Muscle layer of duodenum (tissue), 2 donors: ENCODE data around the gene IL37.
"Not testable (repeated sequence)": the region's sequence is repeated elsewhere in the genome, so short reads cannot be mapped to it uniquely, and the experiment has no call there.

Experiments used
- H3K27ac ChIP-seq: one replicate; pipeline ENCODE4 v1.7.0; 2013; ENCODE audit warnings: mild to moderate bottlenecking, low read length
- H3K27me3 ChIP-seq: one replicate; pipeline ENCODE4 v1.7.0; 2013; ENCODE audit warnings: low read depth, mild to moderate bottlenecking, control low read depth, low read length
- H3K36me3 ChIP-seq, 2 donors: one replicate each; pipeline ENCODE4 v1.7.0; 2013; ENCODE audit warnings: low read length in 2 of 2, control low read depth in 1 of 2, mild to moderate bottlenecking in 1 of 2; ENCODE audit not compliant: insufficient read depth in 2 of 2, control insufficient read depth in 1 of 2
- H3K4me1 ChIP-seq, 2 donors: one replicate each; pipeline ENCODE4 v1.7.0; 2013; ENCODE audit warnings: low read length in 2 of 2, mild to moderate bottlenecking in 2 of 2, control low read depth in 1 of 2, moderate library complexity in 1 of 2; ENCODE audit not compliant: insufficient read depth in 2 of 2, control insufficient read depth in 1 of 2
- H3K4me3 ChIP-seq, 2 donors: one replicate each; pipeline ENCODE4 v1.7.0; 2013; ENCODE audit warnings: low read length in 2 of 2, low read depth in 1 of 2, mild to moderate bottlenecking in 1 of 2
- H3K9me3 ChIP-seq, 2 donors: one replicate each; pipeline ENCODE4 v1.7.0; 2013; ENCODE audit warnings: low read length in 2 of 2, control low read depth in 1 of 2, mild to moderate bottlenecking in 1 of 2; ENCODE audit not compliant: control insufficient read depth in 1 of 2
- donor health status: healthy.

IL37 gene

DNA sequence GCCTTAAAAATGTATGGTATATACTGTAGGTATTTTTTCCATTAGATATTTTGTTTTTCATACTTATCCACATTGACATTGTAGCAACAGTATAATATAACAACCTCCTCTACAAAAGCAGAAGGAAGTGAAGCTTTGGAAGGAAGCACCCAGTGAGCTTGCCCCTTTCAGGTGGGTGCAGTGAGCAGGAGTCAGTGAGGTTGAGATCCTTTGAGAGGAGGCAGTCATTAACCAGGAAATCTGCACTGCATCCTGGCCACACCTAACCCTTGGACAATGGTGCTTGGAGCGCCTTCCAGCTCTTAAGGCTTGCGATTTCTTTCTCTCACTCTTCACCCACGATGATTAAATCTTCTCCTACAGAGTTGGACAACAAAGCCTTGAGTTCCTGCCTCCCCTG lies 13.9 kb downstream of the IL37 start:
- H3K4me3 ChIP-seq: no peak overlapping the region
- no peaks in the 10 kb centered on the region for H3K27me3 ChIP-seq
- no peak overlapping the region for H3K27ac ChIP-seq
- H3K9me3 ChIP-seq: no peaks in the 10 kb centered on the region
- H3K4me1 ChIP-seq: no peaks in the 10 kb centered on the region
- no peaks in the 10 kb centered on the region for H3K36me3 ChIP-seq

DNA sequence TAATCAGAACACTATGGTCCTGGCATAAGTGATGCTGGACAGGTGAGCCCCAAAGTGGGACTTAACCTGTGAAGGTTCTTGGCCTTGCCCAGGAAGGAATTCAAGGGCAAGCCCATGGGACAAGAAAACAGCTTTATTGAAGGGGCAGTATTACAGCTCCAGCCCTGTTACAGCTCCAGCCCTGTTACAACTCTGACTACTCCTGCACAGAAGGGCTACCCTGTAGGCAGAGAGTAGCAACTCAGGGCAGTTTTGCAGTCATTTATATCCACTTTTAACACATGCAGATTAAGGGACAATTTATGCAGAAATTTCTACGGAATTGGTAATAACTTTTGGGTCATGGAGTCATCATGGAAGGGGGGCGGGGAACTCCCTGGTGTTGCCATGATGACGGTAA lies 15.7 kb downstream of the IL37 start:
- H3K36me3 ChIP-seq: no peaks in the 10 kb centered on the region
- H3K4me3 ChIP-seq: no peak overlapping the region
- no peaks in the 10 kb centered on the region for H3K9me3 ChIP-seq
- H3K4me1 ChIP-seq: no peaks in the 10 kb centered on the region
- no peak overlapping the region for H3K27ac ChIP-seq
- H3K27me3 ChIP-seq: no peaks in the 10 kb centered on the region

DNA sequence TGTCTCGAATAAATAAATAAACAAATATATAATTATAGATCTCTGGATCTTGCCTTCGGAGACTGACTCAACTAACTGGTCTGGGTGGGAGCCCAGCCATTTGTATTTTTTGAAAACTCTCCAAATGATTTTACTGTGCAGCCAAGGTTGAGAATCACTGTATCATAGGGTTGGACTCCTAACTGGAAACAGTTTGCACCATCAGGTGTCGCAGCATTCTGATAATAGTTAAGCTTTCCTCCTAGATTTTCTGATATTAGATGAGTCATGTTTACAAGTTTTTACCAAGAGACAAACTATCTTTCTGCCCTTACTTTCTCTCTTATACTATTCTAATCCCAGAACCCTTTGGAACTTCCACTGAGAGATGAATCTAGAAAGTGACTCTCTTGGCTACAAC lies 16.8 kb downstream of the IL37 start:
- Histone ChIP-seq H3K27ac (no peak overlapping the region), H3K27me3 (no peaks in the 10 kb centered on the region), H3K4me1 (no peaks in the 10 kb centered on the region)

DNA sequence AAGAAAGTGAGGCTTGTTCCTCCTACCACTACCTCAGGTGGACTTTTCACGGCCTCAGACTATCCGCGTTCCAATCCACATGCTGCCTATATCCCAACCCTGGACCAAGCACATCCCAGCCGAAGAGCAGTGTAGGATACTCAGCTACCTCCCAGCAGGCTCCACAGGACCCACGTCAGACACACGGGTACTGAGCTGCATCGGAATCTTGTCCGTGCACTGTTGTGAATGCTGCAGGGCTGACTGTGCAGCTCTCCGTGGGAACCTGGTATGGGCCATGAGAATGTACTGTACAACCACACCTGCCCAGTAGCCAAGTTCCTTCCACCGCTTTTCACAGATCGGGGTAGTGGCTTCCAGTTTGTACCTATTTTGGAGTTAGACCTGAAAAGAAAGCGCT lies 22.3 kb downstream of the IL37 start:
- H3K4me1 ChIP-seq: no peaks in the 10 kb centered on the region
- H3K36me3 ChIP-seq: no peaks in the 10 kb centered on the region
- no peak overlapping the region for H3K4me3 ChIP-seq
- no peaks in the 10 kb centered on the region for H3K9me3 ChIP-seq
- no peaks in the 10 kb centered on the region for H3K27me3 ChIP-seq
- no peak overlapping the region for H3K27ac ChIP-seq

More for the DNA sequence above, 16.8 kb downstream of the IL37 start:
- Histone ChIP-seq H3K9me3 (no peaks in the 10 kb centered on the region), H3K36me3 (no peaks in the 10 kb centered on the region), H3K4me3 (no peak overlapping the region)

DNA sequence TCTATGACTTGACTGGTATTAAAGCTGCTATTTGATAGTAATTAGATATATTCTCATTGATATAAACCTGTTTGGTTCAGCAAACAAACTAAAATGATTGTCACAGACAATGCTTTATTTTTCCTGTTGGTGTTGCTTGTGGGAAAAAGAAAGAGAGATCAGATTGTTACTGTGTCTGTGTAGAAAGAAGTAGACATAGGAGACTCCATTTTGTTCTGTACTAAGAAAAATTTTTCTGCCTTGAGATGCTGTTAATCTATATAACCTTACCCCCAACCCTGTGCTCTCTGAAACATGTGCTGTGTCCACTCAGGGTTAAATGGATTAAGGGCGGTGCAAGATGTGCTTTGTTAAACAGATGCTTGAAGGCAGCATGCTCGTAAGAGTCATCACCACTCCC lies 23.2 kb downstream of the IL37 start:
- H3K9me3 ChIP-seq, H3K27ac ChIP-seq, H3K36me3 ChIP-seq, H3K27me3 ChIP-seq, H3K4me3 ChIP-seq, H3K4me1 ChIP-seq: not testable (repeated sequence)

DNA sequence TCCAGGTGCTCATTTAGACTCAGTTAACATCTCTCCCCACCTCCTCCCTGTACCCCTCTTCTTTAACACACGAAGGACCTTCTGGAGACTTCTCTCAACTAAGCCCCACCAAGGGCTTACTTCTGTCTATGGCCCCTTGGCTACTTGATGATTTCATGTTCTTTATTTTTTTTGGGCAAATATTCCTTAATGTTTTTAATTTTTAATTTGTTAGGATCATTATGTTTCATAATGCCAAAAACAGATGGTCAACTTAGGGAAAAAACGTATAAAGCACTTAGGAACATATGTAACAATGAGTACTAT lies 25.9 kb downstream of the IL37 start:
- H3K9me3 ChIP-seq: no peaks in the 10 kb centered on the region
- no peaks in the 10 kb centered on the region for H3K36me3 ChIP-seq

DNA sequence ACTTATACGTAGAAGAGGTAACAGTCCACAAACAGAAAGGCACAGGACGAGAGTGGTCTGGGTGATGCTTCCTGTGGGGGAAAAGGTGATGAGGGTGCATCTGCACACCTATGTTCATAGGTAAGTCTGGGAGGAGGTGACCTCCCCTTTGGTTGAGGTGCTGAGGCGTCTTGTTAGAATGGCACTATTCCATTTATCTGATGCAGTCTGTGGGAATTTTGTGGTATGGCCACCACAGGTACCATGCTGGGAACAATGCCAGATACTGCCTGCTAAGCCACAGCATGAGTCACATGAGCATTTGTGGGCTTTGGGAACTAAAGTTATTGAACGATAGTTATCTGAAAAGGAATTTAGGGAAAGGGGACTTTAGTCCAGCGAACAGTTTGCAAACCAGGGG lies 27.9 kb downstream of the IL37 start:
- Histone ChIP-seq H3K4me3 (no peak overlapping the region), H3K4me1 (peaks cover 0 to 16% of the 10 kb centered on the region in 2 donors), H3K27ac (no peak overlapping the region), H3K9me3 (no peaks in the 10 kb centered on the region), H3K27me3 (no peaks in the 10 kb centered on the region), H3K36me3 (no peaks in the 10 kb centered on the region)

More for the DNA sequence above, 25.9 kb downstream of the IL37 start:
- H3K27me3 ChIP-seq: no peaks in the 10 kb centered on the region
- H3K4me3 ChIP-seq: no peak overlapping the region
- H3K4me1 ChIP-seq: peaks cover 0 to 12% of the 10 kb centered on the region in 2 donors
- no peak overlapping the region for H3K27ac ChIP-seq

DNA sequence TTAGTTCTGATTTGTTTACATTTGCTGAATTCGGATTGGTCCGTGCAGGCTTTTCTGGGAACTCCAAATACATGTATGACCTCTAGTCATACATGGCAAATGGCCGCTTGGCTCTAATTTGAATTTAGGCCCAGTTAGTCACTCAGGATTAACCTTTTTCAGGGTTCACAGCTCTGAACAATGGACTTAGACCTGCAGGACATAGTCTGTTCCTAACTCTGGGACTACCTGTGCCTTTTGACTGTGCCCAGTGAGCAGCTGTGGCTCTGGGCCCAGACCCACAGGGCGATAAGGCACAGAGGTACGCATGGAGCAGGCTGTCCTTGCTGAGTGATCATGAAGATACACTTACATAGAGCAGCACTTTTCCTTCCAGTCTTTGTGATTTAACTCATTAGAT lies 28.5 kb downstream of the IL37 start:
- peaks cover 0 to 16% of the 10 kb centered on the region in 2 donors for H3K4me1 ChIP-seq
- no peak overlapping the region for H3K27ac ChIP-seq
- H3K9me3 ChIP-seq: no peaks in the 10 kb centered on the region
- H3K4me3 ChIP-seq: no peak overlapping the region
- H3K36me3 ChIP-seq: no peaks in the 10 kb centered on the region
- no peaks in the 10 kb centered on the region for H3K27me3 ChIP-seq

DNA sequence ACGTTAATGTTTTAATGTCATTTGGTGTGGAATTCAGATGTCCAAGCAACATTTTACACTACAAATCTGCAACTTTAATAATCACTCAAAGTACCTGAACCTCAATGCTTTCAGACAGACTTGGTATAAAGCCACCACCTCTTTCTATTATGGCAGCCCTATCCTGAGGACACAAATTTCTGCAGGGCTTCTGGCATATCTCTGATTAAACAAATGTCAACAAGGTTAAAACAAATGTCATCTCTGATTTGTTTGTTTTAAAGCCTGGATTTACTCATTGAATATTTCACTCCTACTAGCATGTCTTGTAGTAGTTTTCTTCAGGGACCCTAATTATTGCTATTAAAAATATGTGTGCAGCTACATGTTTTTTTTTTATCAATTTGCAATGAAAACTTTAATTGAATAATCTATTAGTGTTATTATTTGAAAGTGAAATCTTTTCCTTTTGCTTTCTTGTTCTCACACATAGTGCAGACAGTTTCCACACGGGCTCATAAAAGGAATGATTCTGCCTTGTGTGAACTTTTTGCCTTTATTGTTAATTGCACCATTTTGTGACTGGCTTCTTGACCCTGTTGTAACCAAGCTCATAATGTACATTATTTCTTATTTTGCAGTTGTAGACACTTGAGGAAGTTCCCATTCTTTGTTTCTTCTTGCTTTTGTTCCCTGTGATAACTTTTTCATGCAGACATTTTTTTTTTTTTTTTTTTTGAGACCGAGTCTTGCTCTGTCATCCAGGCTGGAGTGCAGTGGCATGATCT lies 30.1 kb downstream of the IL37 start:
- Histone ChIP-seq H3K27ac (no peak overlapping the region), H3K36me3 (no peaks in the 10 kb centered on the region), H3K27me3 (no peaks in the 10 kb centered on the region)

DNA sequence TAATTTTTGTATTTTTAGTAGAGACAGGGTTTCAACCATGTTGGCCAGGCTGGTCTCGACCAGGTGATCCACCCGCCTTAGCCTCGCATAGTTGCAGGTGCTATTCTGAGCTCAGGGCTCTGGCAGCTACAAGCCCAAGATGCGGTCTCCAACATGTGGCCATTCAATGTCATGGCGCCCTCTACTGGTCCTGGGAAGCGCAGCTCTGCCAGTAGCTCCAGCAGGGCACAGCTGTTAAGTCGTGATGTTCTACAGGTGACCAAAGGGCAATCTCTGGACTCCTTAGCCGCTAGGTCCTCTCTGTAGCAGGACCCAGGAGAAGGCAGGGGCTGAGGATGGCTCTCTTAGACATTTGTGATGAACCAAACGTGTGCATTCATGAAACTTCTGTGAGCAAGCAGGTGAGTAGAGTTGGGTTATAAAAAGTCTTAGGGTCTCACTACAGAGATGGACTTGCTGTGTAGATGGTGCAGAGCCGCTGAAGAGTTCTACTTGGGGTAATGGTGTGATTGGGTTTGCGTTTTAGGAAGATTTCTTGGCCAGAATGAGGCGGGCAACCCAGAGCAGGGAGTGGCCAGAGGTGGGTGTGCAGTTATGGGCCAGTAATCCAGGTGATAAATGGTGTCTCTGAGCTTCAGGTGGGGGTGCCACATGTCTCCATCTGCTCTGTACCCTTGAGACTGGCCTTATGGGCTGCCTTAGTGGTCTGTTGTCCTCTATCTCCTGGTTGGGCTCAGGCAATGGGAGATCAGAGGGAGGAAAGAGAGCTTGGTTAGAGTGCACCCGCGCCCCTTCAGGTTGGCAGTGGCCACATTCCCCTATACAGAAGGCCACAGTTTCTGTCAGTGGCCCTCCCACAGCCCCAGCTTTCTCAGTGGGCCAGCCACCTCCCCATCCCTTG lies 31.0 kb downstream of the IL37 start:
- no peaks in the 10 kb centered on the region for H3K27me3 ChIP-seq
- peaks cover 5 to 17% of the 10 kb centered on the region in 2 donors for H3K9me3 ChIP-seq
- H3K36me3 ChIP-seq: no peaks in the 10 kb centered on the region
- H3K27ac ChIP-seq: no peak overlapping the region
- H3K4me1 ChIP-seq: peaks cover 0 to 16% of the 10 kb centered on the region in 2 donors
- no peak overlapping the region for H3K4me3 ChIP-seq

More for the DNA sequence above, 30.1 kb downstream of the IL37 start:
- Histone ChIP-seq H3K4me3 (no peak overlapping the region), H3K9me3 (peaks cover 5 to 16% of the 10 kb centered on the region in 2 donors), H3K4me1 (peaks cover 0 to 16% of the 10 kb centered on the region in 2 donors)

DNA sequence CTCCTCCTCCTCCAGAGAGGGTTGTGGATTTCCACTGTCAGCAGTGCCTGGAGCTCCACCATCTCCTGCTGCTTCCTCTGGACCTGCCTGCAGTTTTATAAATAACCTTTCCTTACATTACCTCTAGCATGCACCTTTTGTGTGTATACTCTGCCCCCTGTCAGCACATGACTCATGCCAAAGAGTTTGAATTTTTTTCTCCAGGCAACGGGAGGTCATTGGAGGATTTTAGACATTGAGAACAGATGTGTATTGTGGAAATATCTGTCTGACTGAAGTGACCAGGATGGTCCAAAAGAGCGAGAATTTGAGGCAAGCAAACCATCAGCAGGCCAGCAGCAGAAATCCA lies 31.7 kb downstream of the IL37 start:
- Histone ChIP-seq H3K4me1 (peaks cover 0 to 16% of the 10 kb centered on the region in 2 donors), H3K27me3 (no peaks in the 10 kb centered on the region), H3K27ac (no peak overlapping the region), H3K36me3 (no peaks in the 10 kb centered on the region), H3K9me3 (peaks cover 5 to 17% of the 10 kb centered on the region in 2 donors), H3K4me3 (no peak overlapping the region)
